ENCODE results near the gene F2RL3.

F2RL3 gene

GRCh38 chr19:16861834-16862233, 27.0 kb upstream of the F2RL3 start:
- CTCF ChIA-PET, result no interaction called here
- no peak overlapping the region for H3K4me3 ChIP-seq (ENCODE audit: low read depth, low read length)
- POLR2A ChIA-PET, result interaction anchor here (0.6 kb wide), 1 partner anchor 444 kb away, joined by 3 read pairs; no protein-coding TSS in a partner anchor
- TF ChIP-seq CTCF (IDR thresholded peaks at IDR 0.05; ENCODE audit: insufficient read depth, low read length, missing control alignments), result no peak
- no peak for DNase-seq (ENCODE audit: low read depth, low spot score)

GRCh38 chr19:16862826-16863415, 25.9 kb upstream of the F2RL3 start:
- TF ChIP-seq CTCF (IDR thresholded peaks at IDR 0.05; ENCODE audit: insufficient read depth, low read length, missing control alignments), result no peak
- no peak overlapping the region for H3K4me3 ChIP-seq (ENCODE audit: low read depth, low read length)
- no peak for DNase-seq (ENCODE audit: low read depth, low spot score)
- ChIA-PET CTCF (no interaction called here), POLR2A (no interaction called here)

GRCh38 chr19:16867211-16867610, 21.6 kb upstream of the F2RL3 start:
- POLR2A ChIA-PET, result no interaction called here
- DNase-seq (ENCODE audit: low read depth, low spot score), result no peak
- H3K4me3 ChIP-seq (ENCODE audit: low read depth, low read length), result no peak overlapping the region
- CTCF ChIA-PET, result no interaction called here
- no peak for TF ChIP-seq CTCF (IDR thresholded peaks at IDR 0.05; ENCODE audit: insufficient read depth, low read length, missing control alignments)

- POLR2A ChIA-PET, result interaction anchor here (0.6 kb wide), 1 partner anchor 262 kb away, joined by 3 read pairs; no protein-coding TSS in a partner anchor
- no peak overlapping the region for H3K4me3 ChIP-seq (ENCODE audit: low read depth, low read length)
- CTCF ChIA-PET, result no interaction called here
- no peak for DNase-seq (ENCODE audit: low read depth, low spot score)
- TF ChIP-seq CTCF (IDR thresholded peaks at IDR 0.05; ENCODE audit: insufficient read depth, low read length, missing control alignments), result no peak
Measured at GRCh38 chr19:16868423-16869130, 20.2 kb upstream of the F2RL3 start.

- no peak for DNase-seq (ENCODE audit: low read depth, low spot score)
- ChIA-PET CTCF (interaction anchor here (1.2 kb wide), 1 partner anchor 24 kb away, joined by 4 read pairs; no protein-coding TSS in a partner anchor), POLR2A (interaction anchor here (0.6 kb wide), 1 partner anchor 261 kb away, joined by 3 read pairs; no protein-coding TSS in a partner anchor)
- H3K4me3 ChIP-seq (ENCODE audit: low read depth, low read length), result no peak overlapping the region
- TF ChIP-seq CTCF (IDR thresholded peaks at IDR 0.05; ENCODE audit: insufficient read depth, low read length, missing control alignments), result no peak
Measured at GRCh38 chr19:16869331-16869972, 19.3 kb upstream of the F2RL3 start.

GRCh38 chr19:16871871-16872270, 16.9 kb upstream of the F2RL3 start:
- no peak overlapping the region for H3K4me3 ChIP-seq (ENCODE audit: low read depth, low read length)
- no peak for DNase-seq (ENCODE audit: low read depth, low spot score)
- no peak for TF ChIP-seq CTCF (IDR thresholded peaks at IDR 0.05; ENCODE audit: insufficient read depth, low read length, missing control alignments)
- CTCF ChIA-PET, result no interaction called here
- POLR2A ChIA-PET, result no interaction called here
